ENCODE measurements around the gene SFMBT2.

Gene SFMBT2

DNA sequence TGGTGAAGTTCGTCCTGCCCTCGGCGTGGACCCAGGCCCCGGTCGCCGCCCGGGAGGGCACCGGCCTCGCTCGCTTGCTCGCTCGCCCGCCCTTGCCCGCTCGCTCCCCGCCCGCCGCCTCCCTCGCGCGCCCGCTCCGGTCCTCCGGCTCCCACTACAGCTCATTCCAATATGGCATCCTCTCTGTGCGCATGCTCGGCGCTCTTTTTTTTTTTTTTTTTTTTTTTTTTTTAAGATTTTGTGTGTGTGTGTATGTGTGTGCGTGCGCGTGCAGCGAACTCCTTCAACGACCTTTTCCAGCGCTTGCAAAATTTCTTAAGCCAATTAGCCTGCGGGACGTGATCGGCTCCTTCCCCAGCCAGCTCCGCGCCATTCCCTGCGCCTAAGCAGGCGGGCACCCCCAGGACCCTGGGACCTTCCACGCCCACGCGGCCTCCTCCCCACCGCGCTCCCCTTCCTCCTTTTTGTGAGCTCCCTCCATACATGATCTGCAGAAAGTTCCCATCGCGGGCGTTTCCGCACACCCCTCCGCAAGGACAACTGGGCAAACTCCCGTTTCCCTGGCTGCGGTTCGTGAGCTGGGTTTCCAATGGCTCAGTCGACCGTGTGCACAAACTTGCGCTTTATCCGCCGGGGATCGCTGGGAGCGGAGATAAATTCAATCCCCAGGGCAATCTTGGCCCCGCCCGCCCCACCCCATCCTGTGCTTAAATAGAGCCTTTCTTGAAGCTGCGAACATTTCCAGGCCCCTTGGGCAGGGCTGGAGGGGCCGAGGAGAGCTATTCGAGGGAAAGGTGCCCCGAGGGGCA, at the start of gene SFMBT2:
Gene SFMBT2, minus strand, starts transcription at position 173 of the 809 bp plus-strand sequence. CDS start 29,136 bp downstream, outside the sequence.
- peaks cover 34% of the 10 kb centered on the region for H3K4me1 ChIP-seq (ENCODE audit: control insufficient read depth, insufficient read depth, low read length)
- H3K27ac ChIP-seq (ENCODE audit: low read length) = peak within 1 kb of the TSS; percentile 41
- H3K27me3 ChIP-seq (ENCODE audit: control insufficient read depth in 1 of 2, insufficient read depth in 2 of 2, low read length in 2 of 2) = peaks cover 12 to 45% of the 10 kb centered on the region in 2 donors
- no peaks in the 10 kb centered on the region for H3K9me3 ChIP-seq (ENCODE audit: control insufficient read depth in 2 of 2, low read length in 2 of 2)
- no peaks in the 10 kb centered on the region for H3K36me3 ChIP-seq (ENCODE audit: control insufficient read depth in 2 of 2, insufficient read depth in 2 of 2, low read length in 2 of 2)
- H3K9ac ChIP-seq (ENCODE audit: low read length in 2 of 2) = peak within 1 kb of the TSS; percentile 58 to 59
- peak within 1 kb of the TSS; percentile 76 to 82 for H3K4me3 ChIP-seq (ENCODE audit: low read length in 2 of 2)

DNA sequence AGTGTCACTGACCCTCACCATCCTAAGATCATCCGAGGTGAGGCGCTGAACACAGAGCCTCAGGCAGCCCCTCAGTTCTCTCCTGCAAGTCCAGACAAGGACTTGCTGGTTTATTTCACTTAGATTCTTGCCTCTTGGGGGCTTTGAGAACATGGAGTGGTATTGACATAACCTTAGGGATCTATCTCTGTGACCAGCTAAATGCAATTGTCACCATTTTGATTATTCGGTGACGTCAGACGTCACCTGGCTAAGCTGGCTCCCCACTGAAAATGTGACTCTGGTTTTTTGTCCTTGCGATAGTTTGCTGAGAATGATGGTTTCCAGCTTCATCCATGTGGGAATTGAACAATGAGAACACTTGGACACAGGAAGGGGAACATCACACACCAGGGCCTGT, 49.2 kb upstream of the SFMBT2 start:
- H3K4me3 ChIP-seq (ENCODE audit: low read length in 2 of 2) = no peak overlapping the region
- no peaks in the 10 kb centered on the region for H3K4me1 ChIP-seq (ENCODE audit: control insufficient read depth, insufficient read depth, low read length)
- no peaks in the 10 kb centered on the region for H3K27me3 ChIP-seq (ENCODE audit: control insufficient read depth in 1 of 2, insufficient read depth in 2 of 2, low read length in 2 of 2)
- H3K27ac ChIP-seq (ENCODE audit: low read length) = no peak overlapping the region
- no peak overlapping the region for H3K9ac ChIP-seq (ENCODE audit: low read length in 2 of 2)
- no peaks in the 10 kb centered on the region for H3K9me3 ChIP-seq (ENCODE audit: control insufficient read depth in 2 of 2, low read length in 2 of 2)
- no peaks in the 10 kb centered on the region for H3K36me3 ChIP-seq (ENCODE audit: control insufficient read depth in 2 of 2, insufficient read depth in 2 of 2, low read length in 2 of 2)

DNA sequence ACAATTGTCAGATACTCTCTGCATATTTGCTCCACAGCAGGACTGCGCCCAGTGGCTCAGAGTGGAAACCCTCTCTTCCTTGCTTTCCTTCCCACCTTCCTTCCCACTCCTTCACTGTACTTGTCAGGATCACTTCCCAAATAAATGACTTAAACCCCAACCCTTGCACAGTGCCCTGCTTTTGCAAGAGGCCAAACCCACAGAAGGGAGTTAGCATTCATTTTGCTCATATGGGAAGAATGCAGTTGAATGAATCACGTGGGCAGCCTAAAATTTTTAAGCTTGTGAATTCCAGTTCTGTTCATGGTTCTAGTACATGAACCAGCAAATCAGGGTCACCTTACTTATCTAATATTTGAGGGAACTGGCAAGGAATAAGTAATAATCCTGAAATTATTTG, 47.7 kb upstream of the SFMBT2 start:
- no peak overlapping the region for H3K27ac ChIP-seq (ENCODE audit: low read length)
- no peaks in the 10 kb centered on the region for H3K4me1 ChIP-seq (ENCODE audit: control insufficient read depth, insufficient read depth, low read length)
- H3K9ac ChIP-seq (ENCODE audit: low read length in 2 of 2) = no peak overlapping the region
- H3K4me3 ChIP-seq (ENCODE audit: low read length in 2 of 2) = no peak overlapping the region
- H3K36me3 ChIP-seq (ENCODE audit: control insufficient read depth in 2 of 2, insufficient read depth in 2 of 2, low read length in 2 of 2) = no peaks in the 10 kb centered on the region
- no peaks in the 10 kb centered on the region for H3K27me3 ChIP-seq (ENCODE audit: control insufficient read depth in 1 of 2, insufficient read depth in 2 of 2, low read length in 2 of 2)
- H3K9me3 ChIP-seq (ENCODE audit: control insufficient read depth in 2 of 2, low read length in 2 of 2) = no peaks in the 10 kb centered on the region

DNA sequence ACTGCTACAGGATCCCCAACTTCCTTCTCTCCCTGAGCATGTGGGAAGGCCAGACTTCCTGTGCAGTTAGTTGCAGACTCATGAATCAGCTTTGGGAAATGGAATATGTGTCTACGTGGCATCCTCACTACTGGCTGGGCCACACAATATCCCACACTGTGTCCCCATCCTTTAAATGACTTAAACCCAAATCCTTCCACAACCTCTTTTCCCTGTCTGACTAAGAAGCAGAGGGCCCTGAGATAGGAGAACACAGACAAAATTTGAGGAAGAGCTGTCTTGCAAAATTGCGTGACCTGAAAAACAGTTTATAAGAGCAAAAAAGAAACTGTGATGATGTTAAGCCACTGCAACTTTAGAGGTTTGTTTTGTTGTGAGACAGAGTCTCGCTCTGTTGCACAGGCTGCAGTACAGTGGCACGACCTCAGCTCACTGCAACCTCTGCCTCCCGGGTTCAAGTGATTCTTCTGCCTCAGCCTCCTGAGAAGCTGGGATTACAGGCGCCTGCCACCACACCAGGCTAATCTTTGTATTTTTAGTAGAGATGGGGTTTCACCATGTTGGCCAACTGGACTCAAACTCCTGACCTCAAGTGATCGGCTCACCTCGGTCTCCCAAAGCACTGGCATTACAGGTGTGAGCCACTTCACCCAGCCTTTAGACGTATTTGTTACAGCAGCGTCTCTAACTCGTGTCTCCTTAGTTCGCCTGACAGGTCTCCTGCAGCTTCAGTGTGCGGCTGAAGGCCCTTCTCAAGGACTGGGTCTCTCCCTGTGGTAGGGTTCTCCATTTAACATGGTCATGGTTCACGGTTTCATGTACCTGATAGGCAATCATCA, 46.9 kb upstream of the SFMBT2 start:
- H3K9me3 ChIP-seq (ENCODE audit: control insufficient read depth in 2 of 2, low read length in 2 of 2) = no peaks in the 10 kb centered on the region
- H3K4me1 ChIP-seq (ENCODE audit: control insufficient read depth, insufficient read depth, low read length) = no peaks in the 10 kb centered on the region
- no peak overlapping the region for H3K27ac ChIP-seq (ENCODE audit: low read length)
- no peaks in the 10 kb centered on the region for H3K27me3 ChIP-seq (ENCODE audit: control insufficient read depth in 1 of 2, insufficient read depth in 2 of 2, low read length in 2 of 2)
- H3K9ac ChIP-seq (ENCODE audit: low read length in 2 of 2) = no peak overlapping the region
- H3K4me3 ChIP-seq (ENCODE audit: low read length in 2 of 2) = no peak overlapping the region
- no peaks in the 10 kb centered on the region for H3K36me3 ChIP-seq (ENCODE audit: control insufficient read depth in 2 of 2, insufficient read depth in 2 of 2, low read length in 2 of 2)

GRCh38 chr10:7449063-7449695, 38.3 kb upstream of the SFMBT2 start:
- H3K4me3 ChIP-seq (ENCODE audit: low read length in 2 of 2) = no peak overlapping the region
- H3K27ac ChIP-seq (ENCODE audit: low read length) = no peak overlapping the region
- H3K27me3 ChIP-seq (ENCODE audit: control insufficient read depth in 1 of 2, insufficient read depth in 2 of 2, low read length in 2 of 2) = peaks cover 0 to 4% of the 10 kb centered on the region in 2 donors

DNA sequence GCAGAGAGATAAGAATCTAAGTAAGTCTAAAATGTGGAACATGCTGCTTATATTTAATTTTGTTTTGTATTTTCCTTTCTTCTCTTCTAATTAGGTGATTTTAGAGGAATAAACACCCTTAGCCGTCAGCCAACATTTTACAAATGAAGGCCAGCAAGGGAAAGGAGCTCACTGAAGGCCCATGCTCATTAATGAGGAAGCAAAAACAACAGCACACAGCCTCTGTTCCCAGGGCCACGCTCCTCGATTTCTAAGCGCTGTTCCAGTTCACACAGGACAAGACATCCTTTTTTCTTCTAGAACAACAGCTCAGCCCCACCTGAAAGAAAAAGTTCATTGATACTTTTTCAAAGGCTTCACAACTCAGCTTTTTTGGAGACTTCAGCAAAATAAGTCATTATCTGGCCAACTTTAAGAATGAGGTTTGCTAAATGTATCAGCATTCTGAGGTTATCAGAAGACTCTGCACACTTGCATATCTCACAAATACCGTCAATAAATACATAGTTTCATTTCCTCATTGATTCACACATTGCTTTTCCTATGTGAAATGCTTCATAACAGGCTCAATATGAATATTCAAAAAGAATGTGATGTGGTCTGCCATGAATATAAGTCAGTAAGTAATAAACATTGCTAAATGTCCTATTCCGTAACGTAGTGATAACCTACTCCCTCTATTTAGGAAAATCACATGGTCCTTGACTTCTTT, 34.8 kb upstream of the SFMBT2 start:
- Histone ChIP-seq H3K27ac (ENCODE audit: low read length) (no peak overlapping the region), H3K9ac (ENCODE audit: low read length in 2 of 2) (no peak overlapping the region), H3K27me3 (ENCODE audit: control insufficient read depth in 1 of 2, insufficient read depth in 2 of 2, low read length in 2 of 2) (peaks cover under 1 to 4% of the 10 kb centered on the region in 2 donors), H3K4me1 (ENCODE audit: control insufficient read depth, insufficient read depth, low read length) (no peaks in the 10 kb centered on the region), H3K9me3 (ENCODE audit: control insufficient read depth in 2 of 2, low read length in 2 of 2) (peaks cover 3 to 7% of the 10 kb centered on the region in 2 donors), H3K36me3 (ENCODE audit: control insufficient read depth in 2 of 2, insufficient read depth in 2 of 2, low read length in 2 of 2) (no peaks in the 10 kb centered on the region), H3K4me3 (ENCODE audit: low read length in 2 of 2) (no peak overlapping the region)

More at GRCh38 chr10:7449063-7449695, 38.3 kb upstream of the SFMBT2 start:
- H3K4me1 ChIP-seq (ENCODE audit: control insufficient read depth, insufficient read depth, low read length) = no peaks in the 10 kb centered on the region
- H3K9me3 ChIP-seq (ENCODE audit: control insufficient read depth in 2 of 2, low read length in 2 of 2) = peaks cover 3 to 7% of the 10 kb centered on the region in 2 donors
- no peaks in the 10 kb centered on the region for H3K36me3 ChIP-seq (ENCODE audit: control insufficient read depth in 2 of 2, insufficient read depth in 2 of 2, low read length in 2 of 2)
- H3K9ac ChIP-seq (ENCODE audit: low read length in 2 of 2) = no peak overlapping the region

- Histone ChIP-seq H3K36me3 (ENCODE audit: control insufficient read depth in 2 of 2, insufficient read depth in 2 of 2, low read length in 2 of 2) (no peaks in the 10 kb centered on the region), H3K27me3 (ENCODE audit: control insufficient read depth in 1 of 2, insufficient read depth in 2 of 2, low read length in 2 of 2) (peaks cover 4 to 5% of the 10 kb centered on the region in 2 donors), H3K4me3 (ENCODE audit: low read length in 2 of 2) (no peak overlapping the region), H3K9ac (ENCODE audit: low read length in 2 of 2) (no peak overlapping the region), H3K9me3 (ENCODE audit: control insufficient read depth in 2 of 2, low read length in 2 of 2) (peaks cover 2 to 3% of the 10 kb centered on the region in 2 donors), H3K27ac (ENCODE audit: low read length) (no peak overlapping the region), H3K4me1 (ENCODE audit: control insufficient read depth, insufficient read depth, low read length) (no peaks in the 10 kb centered on the region)
Observed at GRCh38 chr10:7444551-7445121, 33.8 kb upstream of the SFMBT2 start.

DNA sequence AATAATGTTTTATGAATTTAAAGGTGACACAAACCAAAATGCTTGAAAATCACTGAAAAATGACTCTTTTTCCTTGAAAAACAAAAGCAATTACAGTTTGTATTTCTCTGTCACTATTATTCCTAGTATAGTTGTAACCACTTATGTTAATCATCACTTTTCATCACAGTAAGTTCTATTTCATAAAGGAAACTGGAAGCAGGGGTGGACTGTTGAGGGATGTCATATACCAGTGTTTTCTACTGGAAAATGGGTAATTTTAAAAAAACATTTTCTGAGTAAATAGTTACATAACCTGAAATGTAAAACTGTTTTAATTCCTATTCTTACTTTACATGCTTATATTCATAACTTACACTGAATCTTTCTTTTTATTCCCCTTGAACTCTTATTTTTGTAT, 32.2 kb upstream of the SFMBT2 start:
- H3K36me3 ChIP-seq (ENCODE audit: control insufficient read depth in 2 of 2, insufficient read depth in 2 of 2, low read length in 2 of 2) = no peaks in the 10 kb centered on the region
- H3K9me3 ChIP-seq (ENCODE audit: control insufficient read depth in 2 of 2, low read length in 2 of 2) = no peaks in the 10 kb centered on the region
- no peak overlapping the region for H3K4me3 ChIP-seq (ENCODE audit: low read length in 2 of 2)
- H3K4me1 ChIP-seq (ENCODE audit: control insufficient read depth, insufficient read depth, low read length) = no peaks in the 10 kb centered on the region
- no peak overlapping the region for H3K27ac ChIP-seq (ENCODE audit: low read length)
- H3K9ac ChIP-seq (ENCODE audit: low read length in 2 of 2) = no peak overlapping the region
- H3K27me3 ChIP-seq (ENCODE audit: control insufficient read depth in 1 of 2, insufficient read depth in 2 of 2, low read length in 2 of 2) = peaks cover 5 to 6% of the 10 kb centered on the region in 2 donors

GRCh38 chr10:7441403-7442147, 30.7 kb upstream of the SFMBT2 start:
- Histone ChIP-seq H3K9ac (ENCODE audit: low read length in 2 of 2) (no peak overlapping the region), H3K36me3 (ENCODE audit: control insufficient read depth in 2 of 2, insufficient read depth in 2 of 2, low read length in 2 of 2) (no peaks in the 10 kb centered on the region), H3K27ac (ENCODE audit: low read length) (no peak overlapping the region), H3K4me1 (ENCODE audit: control insufficient read depth, insufficient read depth, low read length) (no peaks in the 10 kb centered on the region), H3K9me3 (ENCODE audit: control insufficient read depth in 2 of 2, low read length in 2 of 2) (no peaks in the 10 kb centered on the region), H3K4me3 (ENCODE audit: low read length in 2 of 2) (no peak overlapping the region), H3K27me3 (ENCODE audit: control insufficient read depth in 1 of 2, insufficient read depth in 2 of 2, low read length in 2 of 2) (peaks cover 5 to 7% of the 10 kb centered on the region in 2 donors)
